Activated CD8-positive, alpha-beta memory T cell treated with anti-CD3 and anti-CD28 coated beads for 36 hours (primary cell): Measurements from ENCODE around the gene OR51B5. TPM values are rescaled to one million over a fixed set of nuclear protein-coding genes. Genes with fewer than 3 reads are reported as not detected.
"Not testable (repeated sequence)": the region's sequence is repeated elsewhere in the genome, so short reads cannot be mapped to it uniquely, and the experiment has no call there.

Experiments
- CTCF ChIA-PET: fragments of 350-600 bp; sonication (Branson Sonifier 250); formaldehyde crosslinking; loops from one replicate; lab custom pipeline; 2021; ENCODE audit warnings: antibody characterized with exemption; lab: Charles Lee
- POLR2A ChIA-PET: fragments of 350-600 bp; sonication (Branson Sonifier 250); formaldehyde crosslinking; loops from one replicate; lab custom pipeline; 2021; ENCODE audit warnings: antibody characterized with exemption; lab: Charles Lee
- total RNA-seq, 2 experiments: library from RNA; stranded (reverse); gene quantifications; one replicate each; pipeline ENCODE4 v1.2.3, GENCODE V29; 2021

Gene OR51B5
- total RNA-seq = not detected

GRCh38 chr11:5343474-5344335 lies at the start of gene OR51B5:
Gene OR51B5, minus strand, starts transcription at chr11:5343524. Its CDS starts 0 bp downstream, at chr11:5343524.
- ChIA-PET CTCF (no interaction called here), POLR2A (no interaction called here)

- ChIA-PET CTCF (no interaction called here), POLR2A (no interaction called here)
Observed at GRCh38 chr11:5390210-5390609, 46.9 kb upstream of the OR51B5 start.

- POLR2A ChIA-PET = no interaction called here
- CTCF ChIA-PET = no interaction called here
Observed at GRCh38 chr11:5384335-5384734, 41.0 kb upstream of the OR51B5 start.

GRCh38 chr11:5383576-5383975 lies 40.3 kb upstream of the OR51B5 start, which contains the start of gene OR51M1:
Gene OR51M1, plus strand, starts transcription at chr11:5383812. Its CDS starts 5,587 bp downstream, at chr11:5389399.
- CTCF ChIA-PET = no interaction called here
- POLR2A ChIA-PET = no interaction called here

GRCh38 chr11:5380740-5381342 lies 37.5 kb upstream of the OR51B5 start:
- ChIA-PET CTCF (no interaction called here), POLR2A (no interaction called here)

GRCh38 chr11:5369789-5370188 lies 26.5 kb upstream of the OR51B5 start:
- POLR2A ChIA-PET = no interaction called here
- CTCF ChIA-PET = no interaction called here

- POLR2A ChIA-PET = no interaction called here
- CTCF ChIA-PET = no interaction called here
Observed at GRCh38 chr11:5368502-5369043, 25.2 kb upstream of the OR51B5 start.

- ChIA-PET POLR2A (no interaction called here), CTCF (no interaction called here)
Observed at GRCh38 chr11:5367448-5368074, 24.2 kb upstream of the OR51B5 start.

- CTCF ChIA-PET = no interaction called here
- POLR2A ChIA-PET = no interaction called here
Observed at GRCh38 chr11:5366856-5367255, 23.5 kb upstream of the OR51B5 start.

GRCh38 chr11:5366365-5366764 lies 23.0 kb upstream of the OR51B5 start:
- POLR2A ChIA-PET, CTCF ChIA-PET: not testable (repeated sequence)

GRCh38 chr11:5364214-5364613 lies 20.9 kb upstream of the OR51B5 start:
- ChIA-PET POLR2A (no interaction called here), CTCF (no interaction called here)

GRCh38 chr11:5363679-5364078 lies 20.4 kb upstream of the OR51B5 start:
- ChIA-PET CTCF (no interaction called here), POLR2A (no interaction called here)

GRCh38 chr11:5362017-5362625 lies 18.8 kb upstream of the OR51B5 start:
- POLR2A ChIA-PET = no interaction called here
- CTCF ChIA-PET = no interaction called here

- POLR2A ChIA-PET, CTCF ChIA-PET: not testable (repeated sequence)
Observed at GRCh38 chr11:5356031-5356430, 12.7 kb upstream of the OR51B5 start.

- CTCF ChIA-PET = no interaction called here
- POLR2A ChIA-PET = no interaction called here
Observed at GRCh38 chr11:5351208-5351607, 7.9 kb upstream of the OR51B5 start, which contains the start of gene OR51B6. Gene OR51B6, plus strand, starts transcription at chr11:5351508. Its CDS starts 0 bp downstream, at chr11:5351508.

GRCh38 chr11:5349550-5349949 lies 6.2 kb upstream of the OR51B5 start:
- CTCF ChIA-PET = interaction anchor here (0.6 kb wide), 1 partner anchor 1841 kb away, joined by 5 read pairs; no protein-coding TSS in a partner anchor
- POLR2A ChIA-PET = no interaction called here

- CTCF ChIA-PET = no interaction called here
- POLR2A ChIA-PET = no interaction called here
Observed at GRCh38 chr11:5348551-5349194, 5.3 kb upstream of the OR51B5 start.

- ChIA-PET CTCF (no interaction called here), POLR2A (no interaction called here)
Observed at GRCh38 chr11:5345831-5346230, 2.5 kb upstream of the OR51B5 start.

- CTCF ChIA-PET = no interaction called here
- POLR2A ChIA-PET = no interaction called here
Observed at GRCh38 chr11:5339771-5340322, 3.5 kb downstream of the OR51B5 start.
